NCI-H460 (cell line): Measurements from ENCODE around the gene CLEC4G. TPM values are rescaled to one million over a fixed set of nuclear protein-coding genes. Genes with fewer than 3 reads are reported as not detected.
"Not testable (repeated sequence)": the region's sequence is repeated elsewhere in the genome, so short reads cannot be mapped to it uniquely, and the experiment has no call there.

Source experiments
- DNase-seq: peaks from one replicate; pipeline ENCODE4 v3.0.0-alpha.2; 2016; ENCODE audit warnings: low read depth; ENCODE audit errors: extremely low read depth
- total RNA-seq: library from RNA; depleted of rRNA; stranded (reverse); fragments of >200 nt; shearing (Covaris generic); gene quantifications from 2 replicates; pipeline ENCODE4 v1.2.3, GENCODE V29; 2014

Gene CLEC4G
- total RNA-seq, 1 experiment from 2014 or later: not detected

DNA sequence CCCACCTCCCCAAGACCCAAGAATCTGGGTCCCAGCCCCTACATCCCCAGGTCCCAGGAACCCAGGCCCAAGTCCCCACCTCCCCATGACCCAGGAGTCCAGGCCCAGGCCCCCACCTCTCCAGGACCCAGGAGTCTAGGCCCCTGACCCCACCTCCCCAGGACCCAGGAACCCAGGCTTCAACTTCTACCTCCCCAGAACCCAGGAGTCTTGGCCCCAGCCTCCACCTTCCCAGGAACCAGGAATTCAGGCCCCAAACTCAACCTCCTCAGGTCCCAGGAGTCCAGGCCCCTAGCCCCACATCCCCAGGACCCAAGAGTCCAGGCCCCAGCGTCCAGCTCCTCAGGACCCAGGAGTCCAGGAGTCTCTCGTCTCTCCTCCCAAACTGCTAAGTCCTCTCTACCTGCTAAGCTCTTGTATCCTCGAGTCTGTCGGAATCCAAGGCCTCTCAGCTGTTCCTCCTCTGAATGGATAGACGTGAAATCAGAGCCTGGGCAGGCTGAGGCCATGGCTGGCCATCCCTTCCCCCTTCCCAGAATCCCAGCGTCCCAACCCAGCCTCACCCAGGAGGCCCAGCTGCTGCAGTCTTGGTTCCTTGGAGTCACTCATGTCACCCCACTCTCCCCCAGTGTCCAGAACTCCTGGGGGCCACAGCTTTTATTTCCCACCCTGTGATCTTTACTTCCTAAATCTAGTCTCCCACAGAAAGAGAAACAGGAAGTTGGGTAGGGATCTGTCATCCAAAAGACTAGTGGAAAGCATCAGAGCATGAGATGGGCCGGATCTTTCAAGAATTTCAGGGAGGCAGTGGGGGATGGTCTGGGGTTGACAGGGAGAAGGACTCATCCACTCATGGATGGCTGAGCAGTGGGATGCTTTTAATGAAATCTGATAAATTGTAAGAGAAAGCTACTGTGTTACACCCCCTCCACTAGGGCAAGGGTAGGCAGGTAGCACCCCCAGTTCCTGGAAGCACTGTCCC lies 15.3 kb upstream of the CLEC4G start, which contains the start of gene CD209:
CD209 (minus strand) TSS at position 632 of the 982 bp plus-strand sequence; CDS start at position 609, 23 bp downstream.
- no peak for DNase-seq

DNA sequence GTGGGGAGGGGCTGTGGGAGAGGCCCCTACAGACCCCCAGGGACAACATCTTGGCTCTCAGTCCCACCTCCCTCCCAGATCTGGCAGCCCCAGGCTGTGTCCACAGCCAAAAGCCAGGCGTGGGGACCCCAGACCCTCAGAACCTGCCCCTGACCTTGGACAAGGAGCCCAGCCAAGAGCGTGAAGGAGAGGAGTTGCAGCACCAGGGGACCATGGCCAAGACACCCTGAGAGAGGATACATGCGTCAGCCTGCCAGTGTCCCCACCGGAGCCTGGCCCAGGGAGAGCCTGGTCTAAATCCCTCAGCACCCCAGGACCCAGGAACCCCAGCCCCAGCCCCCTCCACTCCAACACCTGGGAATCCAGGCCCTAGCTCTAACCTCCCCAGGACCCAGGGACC lies 14.4 kb upstream of the CLEC4G start:
- not testable (repeated sequence) for DNase-seq

DNA sequence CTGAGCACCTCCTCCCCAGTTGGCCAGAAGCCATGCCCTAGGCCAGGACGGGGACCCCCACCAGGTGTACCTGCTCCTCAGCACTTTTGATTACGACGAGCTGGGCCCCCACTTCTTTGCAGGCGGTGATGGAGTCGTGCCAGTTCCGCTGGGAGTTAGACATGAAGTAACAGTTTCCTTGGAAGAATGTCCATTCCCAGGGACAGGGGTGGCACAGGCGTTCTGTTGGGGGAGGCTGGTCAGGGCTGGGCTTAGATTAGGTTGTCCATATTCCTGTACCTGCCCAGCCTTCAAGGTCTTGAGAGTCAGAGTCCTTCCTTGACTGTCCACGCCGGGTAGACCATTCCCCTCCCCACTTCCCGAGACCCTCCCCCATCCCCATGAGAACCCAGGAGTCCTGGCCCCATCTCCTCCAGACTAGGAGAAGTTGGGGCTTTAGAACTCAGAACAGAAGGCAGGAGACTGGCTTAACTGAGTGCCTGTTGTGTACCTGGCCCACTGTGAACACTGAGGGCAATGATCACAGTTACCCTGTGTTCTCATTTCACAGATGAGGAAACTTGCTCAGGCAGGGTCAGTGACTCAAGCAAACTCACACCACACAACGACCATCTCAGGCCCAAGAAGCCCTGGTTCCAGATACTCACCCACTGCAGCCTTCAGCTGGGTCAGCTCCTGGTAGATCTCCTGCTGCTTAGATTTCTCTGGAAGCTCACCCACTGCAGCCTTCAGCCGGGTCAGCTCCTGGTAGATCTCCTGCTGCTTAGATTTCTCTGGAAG lies 13.2 kb upstream of the CLEC4G start:
- no peak for DNase-seq

DNA sequence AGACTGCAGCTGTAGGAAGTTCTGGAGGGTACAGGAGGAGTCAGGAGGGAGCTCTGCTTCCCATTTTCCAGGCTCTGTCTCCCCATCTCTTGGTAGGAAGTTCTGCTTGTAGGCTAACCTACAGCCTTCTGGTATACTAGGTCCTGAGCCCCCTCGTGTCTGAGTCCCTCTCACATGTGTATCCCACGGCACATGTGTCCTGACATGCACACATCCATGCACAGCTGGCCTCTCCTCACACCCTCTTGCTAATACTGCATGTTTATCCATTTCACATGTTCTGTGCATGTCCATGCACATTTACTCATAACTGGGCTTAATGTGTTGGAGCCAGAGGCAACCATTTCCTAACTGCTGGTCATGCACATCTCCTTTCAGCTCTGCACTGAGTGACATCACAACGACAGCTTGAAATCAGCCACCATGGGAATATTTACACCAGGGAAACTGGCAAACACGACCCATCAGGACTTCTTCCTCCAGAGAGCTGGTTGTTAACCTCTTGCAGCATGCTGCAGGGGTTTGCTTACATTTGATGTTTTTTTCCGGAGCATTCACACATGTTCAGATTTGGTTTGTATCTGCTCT lies 12.4 kb upstream of the CLEC4G start:
- DNase-seq: no peak

DNA sequence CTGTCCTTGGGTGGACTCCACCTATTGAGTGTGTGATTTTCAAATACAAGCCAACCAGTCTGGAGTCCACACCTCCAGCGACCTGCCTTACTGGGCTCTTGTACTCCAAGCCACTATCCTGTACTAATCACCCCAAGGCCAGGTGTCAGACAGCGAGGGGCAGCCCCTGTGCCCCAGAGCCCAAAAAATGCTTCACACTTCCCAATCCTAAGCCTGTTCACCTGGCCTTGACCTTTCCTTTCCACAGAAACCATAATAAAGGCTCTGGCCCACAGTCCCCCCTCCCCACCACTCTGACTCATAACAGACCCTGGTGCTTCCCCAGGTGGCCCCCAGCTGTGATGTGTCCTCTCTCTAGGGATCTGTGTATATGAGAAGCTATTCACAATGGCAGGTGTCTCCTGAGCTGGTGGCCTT lies 11.5 kb upstream of the CLEC4G start:
- no peak for DNase-seq

- DNase-seq: no peak
Observed at GRCh38 chr19:7742991-7743390, 11.1 kb upstream of the CLEC4G start.

DNA sequence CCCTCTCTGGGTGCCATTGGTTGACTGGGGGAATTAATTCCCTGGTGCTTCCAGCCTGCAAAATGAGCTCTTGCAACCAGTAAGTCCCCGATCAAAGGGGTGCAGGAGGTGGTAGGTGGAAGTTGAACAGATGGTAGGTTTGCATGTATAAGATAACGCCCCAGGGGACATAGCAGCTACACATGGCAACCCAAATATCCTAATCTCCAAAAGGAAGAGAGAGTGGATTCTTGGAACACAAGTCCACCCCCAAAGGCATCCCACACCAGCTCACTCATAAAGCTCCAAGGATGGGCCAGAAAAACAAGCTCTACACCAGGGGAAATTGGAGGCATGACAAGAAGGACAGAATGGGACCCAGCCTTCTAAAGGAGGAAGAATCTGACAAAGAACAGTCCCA lies 10.7 kb upstream of the CLEC4G start:
- no peak for DNase-seq

- DNase-seq: no peak
Observed at GRCh38 chr19:7740682-7741054, 8.8 kb upstream of the CLEC4G start.

- no peak for DNase-seq
Observed at GRCh38 chr19:7739801-7740681, 8.1 kb upstream of the CLEC4G start.

DNA sequence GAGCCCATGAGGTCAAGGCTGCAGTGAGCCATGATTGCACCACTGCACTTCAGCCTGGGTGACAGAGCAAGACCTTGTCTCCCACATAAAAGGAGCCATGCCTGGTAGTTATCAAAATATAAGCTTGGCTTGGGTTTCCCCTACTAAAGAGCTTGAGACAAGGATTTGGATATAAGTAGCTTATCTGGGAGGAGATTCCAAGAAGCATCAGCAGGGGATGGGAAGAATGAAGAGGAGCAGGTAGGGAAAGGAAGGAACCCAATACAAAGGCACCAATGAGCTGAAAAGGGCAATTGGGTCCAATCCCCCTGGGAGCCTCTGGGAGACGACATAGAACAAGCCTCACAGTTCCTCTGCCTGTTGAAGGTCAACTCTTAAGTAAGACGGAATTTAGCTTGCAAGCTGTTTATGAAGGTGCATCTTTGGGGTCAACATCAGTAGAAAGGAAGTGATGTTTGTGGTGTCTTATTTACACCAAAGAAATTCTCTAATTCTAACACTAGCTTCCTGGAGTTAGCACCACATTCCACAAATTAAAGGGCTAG lies 7.4 kb upstream of the CLEC4G start:
- DNase-seq: no peak

DNA sequence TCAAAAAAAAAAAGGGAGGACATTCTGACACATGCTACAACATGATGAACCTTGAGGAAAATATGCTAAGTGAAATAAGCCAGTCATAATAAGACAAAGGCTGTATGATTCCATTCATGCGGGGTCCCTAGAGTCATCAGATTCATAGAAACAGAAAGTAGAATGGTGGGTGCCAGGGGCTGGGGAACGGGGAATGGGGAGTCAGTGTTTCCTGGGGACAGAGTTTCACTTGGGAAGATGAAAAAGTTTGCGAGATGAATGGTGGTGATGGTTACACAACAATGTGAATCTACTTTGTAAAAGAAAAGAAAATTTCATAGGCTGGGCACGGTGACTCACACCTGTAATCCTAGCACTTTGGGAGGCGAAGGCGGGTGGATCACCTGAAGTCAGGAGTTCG lies 6.1 kb upstream of the CLEC4G start:
- DNase-seq: no peak

DNA sequence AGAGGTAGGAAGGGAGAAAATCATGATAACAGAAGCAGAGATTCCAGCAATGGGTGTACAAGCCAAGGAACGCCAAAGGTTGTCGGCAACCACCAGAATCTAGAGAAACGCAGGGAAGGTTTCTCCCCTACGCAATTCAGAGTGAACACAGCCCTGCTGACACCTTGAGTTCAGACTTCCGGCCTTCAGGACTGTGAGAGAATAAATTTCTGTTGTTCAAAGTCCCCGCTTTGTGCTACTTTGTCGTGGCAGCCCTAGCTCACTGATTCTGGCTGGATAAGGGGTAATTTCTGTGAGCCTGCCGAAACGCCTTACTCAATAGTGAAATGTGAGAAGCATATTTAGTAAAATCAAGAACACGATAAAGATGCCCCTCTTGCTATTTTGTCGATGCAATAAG lies 5.3 kb upstream of the CLEC4G start:
- DNase-seq: no peak

GRCh38 chr19:7736148-7736547 lies 4.2 kb upstream of the CLEC4G start:
- DNase-seq: no peak

DNA sequence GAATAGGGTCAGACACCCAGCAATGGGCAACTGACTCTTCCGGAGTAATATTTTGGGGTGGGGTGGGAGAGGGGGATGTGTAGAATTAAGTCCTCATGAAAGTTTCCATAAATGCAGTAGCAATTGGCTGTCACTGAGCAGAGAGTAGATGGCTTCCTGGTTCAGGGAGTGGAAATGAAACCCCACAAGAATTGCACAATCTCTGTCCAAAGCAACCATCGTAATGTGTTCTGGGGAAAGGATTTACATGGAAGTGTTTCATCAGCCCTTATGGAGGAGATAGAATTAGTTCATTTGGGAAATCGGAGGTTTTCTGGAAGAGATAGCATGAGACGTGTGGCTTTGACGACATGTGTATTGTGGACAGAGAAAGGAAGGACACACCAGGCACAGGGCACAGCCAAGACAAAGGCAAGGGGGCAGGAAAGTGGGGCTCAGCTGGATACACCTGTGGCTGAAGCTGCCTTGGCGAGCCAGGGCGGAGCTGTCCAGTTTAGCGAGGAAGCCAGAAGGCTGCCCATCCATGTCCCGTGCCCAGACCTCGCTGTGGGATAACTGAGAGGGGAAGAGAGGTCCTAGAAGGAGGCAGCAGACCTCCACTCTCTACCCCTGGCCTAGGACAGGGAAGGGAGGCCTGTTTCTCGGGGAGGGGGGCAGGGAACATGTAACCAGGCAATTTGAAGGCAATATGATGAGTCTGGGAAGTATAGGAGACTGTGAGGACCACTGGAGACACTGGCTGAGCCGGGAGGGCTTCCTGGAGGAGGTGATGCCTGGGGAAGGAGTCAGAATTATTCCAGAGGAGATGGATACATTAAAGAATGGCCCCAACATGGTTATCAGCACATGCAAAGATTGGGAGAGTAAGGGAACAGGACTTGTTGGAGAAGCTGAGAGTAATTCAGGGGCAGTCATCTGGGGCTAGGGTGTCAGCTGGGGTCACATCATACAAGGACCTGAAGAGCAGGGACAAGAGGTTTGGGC lies 2.6 kb upstream of the CLEC4G start:
- DNase-seq: no peak

GRCh38 chr19:7733376-7733775 lies 1.5 kb upstream of the CLEC4G start:
- no peak for DNase-seq

GRCh38 chr19:7731615-7732014 lies 295 bp downstream of the CLEC4G start:
- DNase-seq: no peak

GRCh38 chr19:7731218-7731595 lies 703 bp downstream of the CLEC4G start:
- no peak for DNase-seq

GRCh38 chr19:7730286-7731217 lies 1.4 kb downstream of the CLEC4G start:
- no peak for DNase-seq
